K562 (cell line): ENCODE data around the gene POC5. TPM values are rescaled to one million over a fixed set of nuclear protein-coding genes. Genes with fewer than 3 reads are reported as not detected.

Experiments
- ARID1B ChIP-seq: fragments of 450-650 bp; IDR thresholded peaks from 2 replicates; pipeline ENCODE4 v1.6.1; 2016; ENCODE audit warnings: antibody characterized with exemption, mild to moderate bottlenecking, inconsistent platforms
- BRD4 ChIP-seq: fragments of 200-600 bp; sonication (generic); IDR thresholded peaks from 2 replicates; pipeline ENCODE4 v1.6.1; 2017; ENCODE audit warnings: inconsistent platforms
- CREB1 ChIP-seq, 2 experiments: sonication (generic) in 1 of 2; formaldehyde crosslinking in 1 of 2; IDR thresholded peaks; 2 replicates each; pipeline versions ENCODE4 v1.6.1 to v1.8.0; 2012 to 2022; ENCODE audit warnings: inconsistent platforms in 1 of 2, mild to moderate bottlenecking in 1 of 2, missing genetic modification reagents in 1 of 2, moderate library complexity in 1 of 2
- DPF2 ChIP-seq: fragments of 450-650 bp; IDR thresholded peaks from 2 replicates; pipeline ENCODE4 v1.6.1; 2016
- E2F6 ChIP-seq, 2 experiments: IDR thresholded peaks; 2 replicates each; pipeline ENCODE4 v1.6.1; 2011; ENCODE audit warnings: borderline replicate concordance in 1 of 2, control low read depth in 1 of 2, low read depth in 1 of 2, low read length in 1 of 2, mild to moderate bottlenecking in 1 of 2, mixed read lengths in 1 of 2, moderate library complexity in 1 of 2; ENCODE audit not compliant: insufficient read depth in 1 of 2, insufficient read length in 1 of 2, poor library complexity in 1 of 2, severe bottlenecking in 1 of 2; ENCODE audit errors: extremely low read depth in 1 of 2
- ELF1 ChIP-seq: fragments of 200-800 bp; sonication (Bioruptor generic); IDR thresholded peaks from 2 replicates; pipeline ENCODE4 v1.6.1; 2016; ENCODE audit warnings: missing genetic modification characterization, missing compliant biosample characterization
- ELK3 ChIP-seq: fragments of 450-650 bp; formaldehyde crosslinking; IDR thresholded peaks from 2 replicates; pipeline ENCODE4 v1.4.0; 2020; ENCODE audit warnings: mild to moderate bottlenecking
- KHSRP ChIP-seq: fragments of 450-650 bp; IDR thresholded peaks from 2 replicates; pipeline ENCODE4 v1.6.1; 2017
- NONO ChIP-seq, 2 experiments: fragments of 200-400 bp in 1 of 2; fragments of 450-650 bp in 1 of 2; formaldehyde crosslinking in 1 of 2; IDR thresholded peaks; 2 replicates each; pipeline ENCODE4 v1.6.1; 2017; ENCODE audit warnings: low read depth in 2 of 2, mild to moderate bottlenecking in 2 of 2, moderate library complexity in 2 of 2, low read length in 1 of 2
- PBX2 ChIP-seq, 2 experiments: IDR thresholded peaks in 1 of 2; conservative IDR thresholded peaks in 1 of 2; 2 replicates each; pipeline ENCODE4 v1.6.1; 2016; ENCODE audit warnings: low read depth in 2 of 2, mild to moderate bottlenecking in 1 of 2, missing compliant biosample characterization in 1 of 2, missing genetic modification characterization in 1 of 2, moderate library complexity in 1 of 2
- POLR2G ChIP-seq: fragments of 200-400 bp; formaldehyde crosslinking; IDR thresholded peaks from 2 replicates; pipeline ENCODE4 v1.6.1; 2017; ENCODE audit warnings: low read depth, mild to moderate bottlenecking, antibody characterized with exemption, low read length, moderate library complexity
- TAL1 ChIP-seq: fragments of 450-650 bp; IDR thresholded peaks from 2 replicates; pipeline ENCODE4 v1.6.1; 2016; ENCODE audit warnings: mild to moderate bottlenecking
- TRIM24 ChIP-seq, 2 experiments: fragments of 450-650 bp; IDR thresholded peaks; 2 replicates each; pipeline ENCODE4 v1.6.1; 2016
- ZNF507 ChIP-seq: conservative IDR thresholded peaks from 2 replicates; pipeline ENCODE4 v1.6.1; 2017; ENCODE audit warnings: missing genetic modification characterization, missing compliant biosample characterization
- polyA plus RNA-seq, 8 experiments: library from polyadenylated mRNA; depleted of rRNA in 4 of 8; stranded (reverse) in 5 of 8; unstranded in 3 of 8; fragments of >200 nt; fragmentation: Nextera tagmentation in 2 of 8; fragmentation: Illumina TruSeq in 1 of 8; extraction: Ambion mirVana in 2 of 8; extraction: Trizol in 1 of 8; gene quantifications; 2 replicates each; pipeline versions ENCODE4 v1.2.1 to v1.2.3, GENCODE V29; 2011 to 2014; ENCODE audit warnings: inconsistent platforms in 1 of 8, missing spikeins in 1 of 8
- total RNA-seq, 7 experiments: library from RNA; depleted of rRNA in 6 of 7; stranded (reverse); fragments of >200 nt in 6 of 7; fragmentation: Illumina TruSeq in 2 of 7; extraction: Trizol in 2 of 7; gene quantifications; 2 replicates each; pipeline versions ENCODE4 v1.2.1 to v1.2.3, GENCODE V29; 2011 to 2021; ENCODE audit warnings: low replicate concordance in 1 of 7

Gene POC5
- total and polyA plus RNA-seq, 9 of the 15 experiments (the other 6 are each of a cell fraction or from before 2014, with no cell fraction given) = 14.5 to 38.2 (median 27.0) TPM

GRCh38 chr5:75717082-75717922 is at the start of gene POC5 (continued):
- TF ChIP-seq E2F6 (IDR thresholded peaks at IDR 0.05; ENCODE audit: borderline replicate concordance in 1 of 2, extremely low read depth in 1 of 2, insufficient read depth in 1 of 2, insufficient read length in 1 of 2, low read depth in 1 of 2, low read length in 1 of 2, poor library complexity in 1 of 2, severe bottlenecking in 1 of 2) (peak in 1 of 2 experiments; percentile 24), CREB1 (IDR thresholded peaks at IDR 0.05) (peak; percentile 92), CREB1 (CRISPR knock-in tag; IDR thresholded peaks at IDR 0.05) (peak; percentile 91), BRD4 (peak; percentile 52; the same call in 1 of the 2 replicates), ELK3 (CRISPR knock-in tag) (no peak), PBX2 (CRISPR knock-in tag; IDR thresholded peaks at IDR 0.05; ENCODE audit: low read depth) (no peak), PBX2 (tag; conservative IDR thresholded peaks at IDR 0.05; ENCODE audit: low read depth) (0 out of 2 replicates have a peak, but pooled peaks have one; percentile 25), ARID1B (peak; percentile 32), KHSRP (0 out of 2 replicates have a peak, but pooled peaks have one; percentile 13), TRIM24 (IDR thresholded peaks at IDR 0.05) (peak; percentile 33 to 90; a peak in 2 of 4 replicates), TAL1 (0 out of 2 replicates have a peak, but pooled peaks have one; percentile 3), NONO (IDR thresholded peaks at IDR 0.05; ENCODE audit: low read depth in 2 of 2, low read length in 1 of 2) (0 out of 4 replicates have a peak, but pooled peaks of 1 of the 2 experiments have one; percentile 65), DPF2 (peak; percentile 57; the same call in 1 of the 2 replicates), ZNF507 (no peak), POLR2G (peak; percentile 99), ELF1 (tag) (peak; percentile 90)
